Caki2 (cell line): ENCODE results near the gene AREG. TPM values are rescaled to one million over a fixed set of nuclear protein-coding genes. Genes with fewer than 3 reads are reported as not detected.
"Not testable (repeated sequence)": the region's sequence is repeated elsewhere in the genome, so short reads cannot be mapped to it uniquely, and the experiment has no call there.

Experiments used
- DNase-seq: peaks from one replicate; pipeline ENCODE4 v3.0.0-alpha.2; 2015; ENCODE audit warnings: low read depth
- in situ Hi-C: cut with HindIII; loops from 2 replicates; pipeline ENCODE4 v1.10.0; 2016; ENCODE audit warnings: low sequenced_read_pairs, low pct_unique_long_range_greater_than_20kb, mixed read lengths
- total RNA-seq: library from RNA; depleted of rRNA; stranded (reverse); fragments of >200 nt; shearing (Covaris generic); gene quantifications from 2 replicates; pipeline ENCODE4 v1.2.3, GENCODE V29; 2014; ENCODE audit warnings: low replicate concordance; rRNA removed

The AREG gene
- 20.6 and 30.6 TPM in 2 replicates for total RNA-seq

- DNase-seq = peak; percentile 80
- in situ Hi-C loops = no loop called here
Observed at GRCh38 chr4:74444891-74445642, at the start of gene AREG. Gene AREG (plus strand): TSS chr4:74445136. CDS start chr4:74445346, 210 bp downstream.

GRCh38 chr4:74395633-74396032, 49.3 kb upstream of the AREG start:
- in situ Hi-C loops = no loop called here
- no peak for DNase-seq

- in situ Hi-C loops = no loop called here
- no peak for DNase-seq
Observed at GRCh38 chr4:74397748-74398426, 47.0 kb upstream of the AREG start.

GRCh38 chr4:74398894-74399589, 45.9 kb upstream of the AREG start:
- DNase-seq, in situ Hi-C loops: not testable (repeated sequence)

GRCh38 chr4:74400395-74400794, 44.5 kb upstream of the AREG start:
- no peak for DNase-seq

GRCh38 chr4:74402692-74403456, 42.1 kb upstream of the AREG start:
- no peak for DNase-seq
- in situ Hi-C loops = no loop called here

More at GRCh38 chr4:74400395-74400794, 44.5 kb upstream of the AREG start:
- in situ Hi-C loops = no loop called here

GRCh38 chr4:74407891-74408290, 37.0 kb upstream of the AREG start:
- in situ Hi-C loops = no loop called here

GRCh38 chr4:74408639-74409038, 36.3 kb upstream of the AREG start:
- no peak for DNase-seq
- in situ Hi-C loops = no loop called here

More at GRCh38 chr4:74407891-74408290, 37.0 kb upstream of the AREG start:
- DNase-seq = no peak

GRCh38 chr4:74410272-74410671, 34.7 kb upstream of the AREG start:
- DNase-seq = no peak
- in situ Hi-C loops = no loop called here

- in situ Hi-C loops = no loop called here
- DNase-seq = no peak
Observed at GRCh38 chr4:74412225-74412624, 32.7 kb upstream of the AREG start.

GRCh38 chr4:74413265-74413664, 31.7 kb upstream of the AREG start:
- DNase-seq = no peak
- in situ Hi-C loops = no loop called here

- in situ Hi-C loops = no loop called here
- DNase-seq = no peak
Observed at GRCh38 chr4:74414149-74414809, 30.7 kb upstream of the AREG start.

- in situ Hi-C loops = no loop called here
- no peak for DNase-seq
Observed at GRCh38 chr4:74415602-74416300, 29.2 kb upstream of the AREG start.

- in situ Hi-C loops = no loop called here
Observed at GRCh38 chr4:74418063-74418670, 26.8 kb upstream of the AREG start.

GRCh38 chr4:74420863-74421262, 24.1 kb upstream of the AREG start:
- in situ Hi-C loops = no loop called here
- no peak for DNase-seq

More at GRCh38 chr4:74418063-74418670, 26.8 kb upstream of the AREG start:
- peak; percentile 49 for DNase-seq

GRCh38 chr4:74423104-74423503, 21.8 kb upstream of the AREG start:
- no peak for DNase-seq
- in situ Hi-C loops = no loop called here

GRCh38 chr4:74424111-74424510, 20.8 kb upstream of the AREG start:
- DNase-seq = no peak
- in situ Hi-C loops = no loop called here
